Measurements from ENCODE around the gene STXBP6.

Gene STXBP6

DNA sequence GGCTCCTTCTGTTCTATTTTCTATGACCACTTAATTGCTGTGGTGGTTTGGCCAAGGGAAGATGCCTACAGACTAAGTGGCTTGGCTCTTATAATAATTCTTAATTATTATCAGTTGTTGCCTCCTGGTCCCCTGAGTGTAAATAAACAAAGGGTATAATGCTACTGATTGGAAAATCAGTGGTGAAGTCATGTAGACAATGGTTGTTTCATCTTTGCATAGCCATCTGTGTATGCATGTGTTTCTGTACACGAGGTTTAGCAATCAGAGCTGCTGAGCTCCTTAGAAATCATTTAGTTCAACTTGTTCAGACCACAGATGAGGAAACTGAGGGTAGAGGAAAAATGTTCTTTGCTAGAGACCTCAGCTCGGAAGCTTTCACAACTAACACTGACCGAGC, 152.2 kb downstream of the STXBP6 start:
- TF ChIP-seq POLR2AphosphoS5 (IDR thresholded peaks at IDR 0.05; ENCODE audit: low read depth, low read length) (no peak), FOXP2 (optimal IDR thresholded peaks at IDR 0.05; ENCODE audit: borderline replicate concordance, extremely low read depth, extremely low read length, insufficient read depth) (no peak)

DNA sequence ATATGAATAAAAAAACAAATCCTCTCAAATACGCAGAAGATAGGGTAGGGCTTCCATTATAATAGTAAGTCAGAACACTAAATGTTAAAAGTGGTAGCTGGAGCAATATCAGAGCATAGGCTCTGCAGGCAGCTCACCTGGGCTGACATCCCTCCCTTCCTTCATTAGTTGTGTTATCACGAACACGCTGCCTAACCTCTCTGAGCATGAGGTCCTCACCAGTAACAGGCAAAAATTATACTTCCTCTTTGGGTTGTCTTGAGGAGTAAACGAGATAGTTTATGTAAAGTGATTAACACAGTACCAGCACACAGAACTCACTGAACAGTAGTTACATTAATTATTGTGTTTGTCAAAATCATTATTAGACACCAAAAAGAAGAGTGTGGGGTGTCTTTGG, 154.3 kb downstream of the STXBP6 start:
- TF ChIP-seq SIN3A (IDR thresholded peaks at IDR 0.05; ENCODE audit: borderline replicate concordance, insufficient read depth, low read length) (no peak), FOXP2 (optimal IDR thresholded peaks at IDR 0.05; ENCODE audit: borderline replicate concordance, extremely low read depth, extremely low read length, insufficient read depth) (no peak), TAF1 (IDR thresholded peaks at IDR 0.05; ENCODE audit: borderline replicate concordance, insufficient read depth, low read length) (no peak), POLR2AphosphoS5 (IDR thresholded peaks at IDR 0.05; ENCODE audit: low read depth, low read length) (no peak), REST (IDR thresholded peaks at IDR 0.05; ENCODE audit: insufficient read depth in 1 of 2, low read depth in 2 of 2, low read length in 2 of 2) (no peak)

DNA sequence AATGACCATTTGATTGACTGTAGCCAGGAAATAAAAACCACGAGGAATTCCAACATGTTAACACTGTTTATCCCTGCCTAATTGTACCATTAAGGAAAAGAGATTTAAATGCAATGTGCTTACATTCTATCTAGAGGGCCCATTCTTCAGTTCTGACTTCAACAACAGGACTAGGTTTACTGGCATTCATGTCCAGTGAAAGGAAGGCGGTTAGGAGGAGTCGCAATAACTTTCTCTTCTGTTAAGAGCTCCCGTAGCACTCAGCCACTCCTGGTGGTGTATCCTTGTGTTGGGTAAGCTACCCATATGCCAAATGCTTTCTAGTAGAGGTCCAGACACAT, 154.7 kb downstream of the STXBP6 start:
- no peak for TF ChIP-seq SIN3A (IDR thresholded peaks at IDR 0.05; ENCODE audit: borderline replicate concordance, insufficient read depth, low read length)
- no peak for TF ChIP-seq REST (IDR thresholded peaks at IDR 0.05; ENCODE audit: insufficient read depth in 1 of 2, low read depth in 2 of 2, low read length in 2 of 2)
- no peak for TF ChIP-seq POLR2AphosphoS5 (IDR thresholded peaks at IDR 0.05; ENCODE audit: low read depth, low read length)
- TF ChIP-seq TAF1 (IDR thresholded peaks at IDR 0.05; ENCODE audit: borderline replicate concordance, insufficient read depth, low read length), result no peak
- no peak for TF ChIP-seq FOXP2 (optimal IDR thresholded peaks at IDR 0.05; ENCODE audit: borderline replicate concordance, extremely low read depth, extremely low read length, insufficient read depth)

GRCh38 chr14:24894583-24895242, 155.2 kb downstream of the STXBP6 start:
- TF ChIP-seq REST (IDR thresholded peaks at IDR 0.05; ENCODE audit: insufficient read depth in 1 of 2, low read depth in 2 of 2, low read length in 2 of 2) (no peak), SIN3A (IDR thresholded peaks at IDR 0.05; ENCODE audit: borderline replicate concordance, insufficient read depth, low read length) (no peak), FOXP2 (optimal IDR thresholded peaks at IDR 0.05; ENCODE audit: borderline replicate concordance, extremely low read depth, extremely low read length, insufficient read depth) (no peak), TAF1 (IDR thresholded peaks at IDR 0.05; ENCODE audit: borderline replicate concordance, insufficient read depth, low read length) (no peak), POLR2AphosphoS5 (IDR thresholded peaks at IDR 0.05; ENCODE audit: low read depth, low read length) (no peak)

GRCh38 chr14:24892497-24893051, 157.4 kb downstream of the STXBP6 start:
- TF ChIP-seq SIN3A (IDR thresholded peaks at IDR 0.05; ENCODE audit: borderline replicate concordance, insufficient read depth, low read length), result no peak
- TF ChIP-seq REST (IDR thresholded peaks at IDR 0.05; ENCODE audit: insufficient read depth in 1 of 2, low read depth in 2 of 2, low read length in 2 of 2), result no peak
- TF ChIP-seq POLR2AphosphoS5 (IDR thresholded peaks at IDR 0.05; ENCODE audit: low read depth, low read length), result no peak
- no peak for TF ChIP-seq TAF1 (IDR thresholded peaks at IDR 0.05; ENCODE audit: borderline replicate concordance, insufficient read depth, low read length)
- TF ChIP-seq FOXP2 (optimal IDR thresholded peaks at IDR 0.05; ENCODE audit: borderline replicate concordance, extremely low read depth, extremely low read length, insufficient read depth), result no peak
